ENCODE data around the gene IMP4. TPM values are rescaled to one million over a fixed set of nuclear protein-coding genes. Genes with fewer than 3 reads are reported as not detected.

Gene IMP4
- total and polyA plus RNA-seq, 2 donors (not counting 3 experiments of a cell fraction or from before 2014, with no cell fraction given) = 74.0 to 149 TPM

- intact Hi-C loops (cut with micrococcal nuclease) = no loop called here
- Histone ChIP-seq H3K9me3 (replicated peaks; ENCODE audit: control insufficient read depth, insufficient read depth, low read length) (no peaks in the 10 kb centered on the region), H3K27ac (ENCODE audit: insufficient read depth, low read depth, low read length) (no peak overlapping the region), H3K9ac (replicated peaks; ENCODE audit: extremely low read depth, insufficient read depth, low read length) (no peak overlapping the region), H3K4me3 (replicated peaks in 1 of 3; ENCODE audit: insufficient read depth in 1 of 3, low read depth in 1 of 3, low read length in 3 of 3) (no peak overlapping the region), H2AFZ (ENCODE audit: low read depth, low read length) (no peak overlapping the region), H3K4me1 (ENCODE audit: control insufficient read depth, extremely low read depth, insufficient read depth, low read length) (no peaks in the 10 kb centered on the region), H3K36me3 (ENCODE audit: control insufficient read depth in 2 of 2, extremely low read depth in 1 of 2, insufficient read depth in 2 of 2, low read length in 2 of 2) (no peaks in the 10 kb centered on the region), H4K20me1 (replicated peaks; ENCODE audit: control insufficient read depth, extremely low read depth, insufficient read depth, low read length) (no peaks in the 10 kb centered on the region), H3K27me3 (ENCODE audit: control insufficient read depth in 2 of 2, insufficient read depth in 2 of 2, low read length in 2 of 2) (peaks cover 2 to 4% of the 10 kb centered on the region in 2 experiments), H3K9me1 (replicated peaks; ENCODE audit: control insufficient read depth, extremely low read depth, insufficient read depth, low read length) (no peaks in the 10 kb centered on the region), H3K4me2 (ENCODE audit: insufficient read depth, low read length) (no peak overlapping the region), H3K79me2 (ENCODE audit: control insufficient read depth, insufficient read depth, low read length) (no peaks in the 10 kb centered on the region)
- ChIA-PET CTCF (no interaction called here), POLR2A (no interaction called here)
- dilution Hi-C loops (cut with MboI; ENCODE audit: extremely low pct_ligation_motif_present, low sequenced_read_pairs) = no loop called here
- DNase-seq (ENCODE audit: low read depth, low spot score) (no peak), FAIRE-seq (no peak)
- BruUV-seq (replicated peaks) = no TSS peak
- TF ChIP-seq MAX (IDR thresholded peaks at IDR 0.05; ENCODE audit: insufficient read depth, insufficient read length) = no peak
- no peak for TF ChIP-seq GATA2 (IDR thresholded peaks at IDR 0.05; ENCODE audit: insufficient read depth, insufficient read length, low read depth, low read length)
- no peak for TF ChIP-seq POLR2AphosphoS5 (IDR thresholded peaks at IDR 0.05; ENCODE audit: insufficient read depth, low read depth, low read length)
- no peak for TF ChIP-seq MYC (IDR thresholded peaks at IDR 0.05; ENCODE audit: low read depth, low read length)
- TF ChIP-seq, protein P1, sequence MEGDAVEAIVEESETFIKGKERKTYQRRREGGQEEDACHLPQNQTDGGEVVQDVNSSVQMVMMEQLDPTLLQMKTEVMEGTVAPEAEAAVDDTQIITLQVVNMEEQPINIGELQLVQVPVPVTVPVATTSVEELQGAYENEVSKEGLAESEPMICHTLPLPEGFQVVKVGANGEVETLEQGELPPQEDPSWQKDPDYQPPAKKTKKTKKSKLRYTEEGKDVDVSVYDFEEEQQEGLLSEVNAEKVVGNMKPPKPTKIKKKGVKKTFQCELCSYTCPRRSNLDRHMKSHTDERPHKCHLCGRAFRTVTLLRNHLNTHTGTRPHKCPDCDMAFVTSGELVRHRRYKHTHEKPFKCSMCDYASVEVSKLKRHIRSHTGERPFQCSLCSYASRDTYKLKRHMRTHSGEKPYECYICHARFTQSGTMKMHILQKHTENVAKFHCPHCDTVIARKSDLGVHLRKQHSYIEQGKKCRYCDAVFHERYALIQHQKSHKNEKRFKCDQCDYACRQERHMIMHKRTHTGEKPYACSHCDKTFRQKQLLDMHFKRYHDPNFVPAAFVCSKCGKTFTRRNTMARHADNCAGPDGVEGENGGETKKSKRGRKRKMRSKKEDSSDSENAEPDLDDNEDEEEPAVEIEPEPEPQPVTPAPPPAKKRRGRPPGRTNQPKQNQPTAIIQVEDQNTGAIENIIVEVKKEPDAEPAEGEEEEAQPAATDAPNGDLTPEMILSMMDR (IDR thresholded peaks at IDR 0.05; ENCODE audit: extremely low read depth in 1 of 2, insufficient read depth in 1 of 2, low read depth in 1 of 2, low read length in 2 of 2) = no peak
- no peak for TF ChIP-seq FOS (IDR thresholded peaks at IDR 0.05; ENCODE audit: borderline replicate concordance, insufficient read depth, low read length)
- no peak for TF ChIP-seq EZH2 (IDR thresholded peaks at IDR 0.05; ENCODE audit: borderline replicate concordance, low read depth, low read length, severe bottlenecking)
- no peak for TF ChIP-seq JUN (IDR thresholded peaks at IDR 0.05; ENCODE audit: borderline replicate concordance, insufficient read depth, insufficient read length, low read depth)
- TF ChIP-seq POLR2A (IDR thresholded peaks at IDR 0.05; ENCODE audit: low read depth, low read length) = no peak
These were observed 40.4 kb upstream of the IMP4 start for GRCh38 chr2:130302164-130302886.

All from endothelial cell of umbilical vein (primary cell).